NCI-H524 treated with DMSO at 0.1 percent for 48 hours (cell line): ENCODE data around the gene KISS1R.

Experiments
- DNase-seq: peaks from one replicate; lab custom pipeline; 2025; lab: John Stamatoyannopoulos, UW

The KISS1R gene

DNA sequence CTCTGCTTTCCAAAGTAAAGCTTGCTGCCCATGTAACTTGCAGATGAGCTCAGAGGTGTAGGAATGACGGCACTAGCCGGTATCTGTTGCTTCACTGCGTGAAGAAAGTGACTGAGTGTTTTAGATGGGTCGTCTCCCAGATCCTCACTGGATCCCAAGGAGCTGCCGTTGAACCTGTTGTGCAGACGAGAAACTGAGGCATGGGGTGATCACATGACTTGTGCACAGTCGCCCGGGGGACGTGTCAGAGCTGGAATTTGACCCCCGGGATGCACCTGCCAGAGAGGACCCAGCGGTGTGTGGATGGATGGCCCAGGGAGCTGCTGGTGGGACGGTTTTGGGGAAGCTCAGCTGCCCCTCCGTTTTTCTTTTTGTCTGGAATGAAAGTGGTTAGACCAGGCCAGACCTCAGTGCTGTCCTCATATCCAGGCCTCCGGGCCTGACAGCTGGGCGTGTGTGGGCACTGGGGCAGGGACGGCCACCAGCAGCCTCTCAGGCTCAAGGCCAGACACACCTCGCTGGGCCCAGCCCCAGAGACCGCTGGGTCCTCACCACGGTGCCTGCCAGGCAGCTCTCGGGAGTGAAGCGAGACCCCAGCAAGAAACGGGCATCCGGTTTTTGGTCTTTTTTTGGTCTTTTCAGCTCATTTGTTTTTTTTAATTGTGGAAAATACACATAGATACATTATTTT lies 21.2 kb downstream of the KISS1R start:
- DNase-seq: no peak

- DNase-seq: no peak
Measured at GRCh38 chr19:939439-939838, 22.3 kb downstream of the KISS1R start.

GRCh38 chr19:939922-940321 lies 22.8 kb downstream of the KISS1R start:
- DNase-seq: no peak

- DNase-seq: no peak
Measured at GRCh38 chr19:940591-941291, 23.6 kb downstream of the KISS1R start.

- no peak for DNase-seq
Measured at GRCh38 chr19:941292-942132, 24.4 kb downstream of the KISS1R start.

DNA sequence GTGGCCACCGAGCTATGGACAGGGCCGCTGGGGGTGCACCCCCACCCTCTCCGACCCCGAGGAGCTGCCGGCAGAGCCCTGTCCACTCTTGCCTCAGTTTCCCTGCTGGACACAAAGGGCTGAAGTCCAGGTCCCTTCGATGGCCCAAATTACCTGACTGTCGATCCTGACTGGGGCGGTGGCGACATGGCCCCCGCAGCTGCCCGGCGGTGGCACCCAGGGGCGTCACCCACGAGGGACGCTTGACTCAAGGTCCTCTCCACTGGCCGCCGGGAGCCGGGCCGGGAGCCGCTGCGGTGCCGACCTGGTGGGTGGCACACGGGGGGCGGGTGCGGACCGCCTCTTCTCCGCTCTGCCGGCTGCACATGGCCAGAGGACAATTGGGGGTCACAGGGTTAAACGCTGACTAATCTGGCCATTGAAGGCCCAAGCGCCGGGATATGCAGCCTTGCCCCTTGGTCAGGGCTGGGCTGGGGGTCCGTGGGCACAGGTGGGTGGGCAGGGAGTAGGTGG lies 25.1 kb downstream of the KISS1R start:
- no peak for DNase-seq

GRCh38 chr19:943551-944170 lies 26.5 kb downstream of the KISS1R start:
- DNase-seq: no peak

- DNase-seq: no peak
Measured at GRCh38 chr19:944171-944567, 27.0 kb downstream of the KISS1R start.

- no peak for DNase-seq
Measured at GRCh38 chr19:944663-945241, 27.6 kb downstream of the KISS1R start.

GRCh38 chr19:945401-946252 lies 28.5 kb downstream of the KISS1R start:
- no peak for DNase-seq

GRCh38 chr19:947090-947706 lies 30.1 kb downstream of the KISS1R start:
- no peak for DNase-seq

- DNase-seq: no peak
Measured at GRCh38 chr19:947707-948539, 30.8 kb downstream of the KISS1R start.

- DNase-seq: no peak
Measured at GRCh38 chr19:948842-949496, 31.8 kb downstream of the KISS1R start.

- no peak for DNase-seq
Measured at GRCh38 chr19:950352-951066, 33.4 kb downstream of the KISS1R start.

GRCh38 chr19:952049-952679 lies 35.0 kb downstream of the KISS1R start:
- no peak for DNase-seq

GRCh38 chr19:952680-953444 lies 35.7 kb downstream of the KISS1R start:
- DNase-seq: no peak
